GM12873 (cell line): ENCODE results near the gene TARDBP.

Source experiments
- TF ChIP-seq, protein P1 (sequence below): IDR thresholded peaks from 2 replicates; pipeline ENCODE4 v1.5.1; 2012; ENCODE audit warnings: low read depth, mild to moderate bottlenecking, moderate library complexity, low read length, control low read depth; ENCODE audit not compliant: insufficient read depth; ENCODE audit errors: missing control alignments

Gene TARDBP

DNA sequence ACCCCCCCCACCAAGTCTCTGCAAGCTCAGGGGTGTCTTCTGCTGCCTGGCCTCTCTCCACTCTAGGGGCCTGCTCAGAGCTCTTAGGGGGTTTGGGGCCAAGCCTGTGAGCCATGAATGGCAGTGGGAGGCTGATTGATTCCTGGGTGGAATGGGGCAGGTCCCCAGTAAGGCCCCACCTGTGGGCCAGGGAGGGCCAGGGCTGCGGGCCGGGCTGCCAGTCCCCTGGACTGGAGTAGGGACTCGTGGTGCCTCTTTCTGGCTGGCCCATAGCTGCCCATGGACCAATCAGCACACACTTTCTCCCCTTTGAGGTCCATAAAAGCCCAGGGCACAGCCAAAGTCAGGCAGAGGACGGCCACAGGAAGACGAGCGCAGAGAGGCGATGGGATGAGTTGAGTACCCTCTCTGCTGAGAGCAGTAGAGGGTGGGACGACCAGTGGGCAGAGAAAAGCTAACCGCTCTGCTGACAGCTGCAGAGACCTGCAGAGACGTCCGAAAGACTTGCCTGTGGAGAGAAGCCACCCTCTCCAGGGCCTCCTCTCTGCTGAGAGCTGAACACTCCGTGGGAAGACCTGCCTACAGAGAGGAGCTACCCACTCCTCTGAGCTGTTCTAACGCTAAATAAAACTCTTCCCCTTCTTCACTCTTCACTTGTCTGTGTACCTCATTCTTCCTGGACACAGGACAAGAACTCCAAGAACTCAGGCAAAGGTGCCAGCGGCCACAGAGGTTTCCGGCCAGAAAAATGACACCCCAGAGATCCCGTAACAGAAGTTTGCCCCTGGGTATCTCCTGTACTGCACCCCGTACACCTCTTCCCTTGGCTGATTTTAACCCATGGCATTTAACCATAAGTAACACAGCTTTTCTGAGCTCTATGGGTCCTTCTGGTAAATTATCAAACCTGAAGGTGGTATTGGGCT, 38.2 kb upstream of the TARDBP start:
- TF ChIP-seq, protein P1, sequence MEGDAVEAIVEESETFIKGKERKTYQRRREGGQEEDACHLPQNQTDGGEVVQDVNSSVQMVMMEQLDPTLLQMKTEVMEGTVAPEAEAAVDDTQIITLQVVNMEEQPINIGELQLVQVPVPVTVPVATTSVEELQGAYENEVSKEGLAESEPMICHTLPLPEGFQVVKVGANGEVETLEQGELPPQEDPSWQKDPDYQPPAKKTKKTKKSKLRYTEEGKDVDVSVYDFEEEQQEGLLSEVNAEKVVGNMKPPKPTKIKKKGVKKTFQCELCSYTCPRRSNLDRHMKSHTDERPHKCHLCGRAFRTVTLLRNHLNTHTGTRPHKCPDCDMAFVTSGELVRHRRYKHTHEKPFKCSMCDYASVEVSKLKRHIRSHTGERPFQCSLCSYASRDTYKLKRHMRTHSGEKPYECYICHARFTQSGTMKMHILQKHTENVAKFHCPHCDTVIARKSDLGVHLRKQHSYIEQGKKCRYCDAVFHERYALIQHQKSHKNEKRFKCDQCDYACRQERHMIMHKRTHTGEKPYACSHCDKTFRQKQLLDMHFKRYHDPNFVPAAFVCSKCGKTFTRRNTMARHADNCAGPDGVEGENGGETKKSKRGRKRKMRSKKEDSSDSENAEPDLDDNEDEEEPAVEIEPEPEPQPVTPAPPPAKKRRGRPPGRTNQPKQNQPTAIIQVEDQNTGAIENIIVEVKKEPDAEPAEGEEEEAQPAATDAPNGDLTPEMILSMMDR = no peak

GRCh38 chr1:10975567-10976326, 36.7 kb upstream of the TARDBP start:
- TF ChIP-seq, protein P1 = no peak

- TF ChIP-seq, protein P1 = no peak
These were observed 33.7 kb upstream of the TARDBP start for GRCh38 chr1:10978719-10979118.

GRCh38 chr1:10979483-10979920, 33.0 kb upstream of the TARDBP start:
- TF ChIP-seq, protein P1 = no peak

DNA sequence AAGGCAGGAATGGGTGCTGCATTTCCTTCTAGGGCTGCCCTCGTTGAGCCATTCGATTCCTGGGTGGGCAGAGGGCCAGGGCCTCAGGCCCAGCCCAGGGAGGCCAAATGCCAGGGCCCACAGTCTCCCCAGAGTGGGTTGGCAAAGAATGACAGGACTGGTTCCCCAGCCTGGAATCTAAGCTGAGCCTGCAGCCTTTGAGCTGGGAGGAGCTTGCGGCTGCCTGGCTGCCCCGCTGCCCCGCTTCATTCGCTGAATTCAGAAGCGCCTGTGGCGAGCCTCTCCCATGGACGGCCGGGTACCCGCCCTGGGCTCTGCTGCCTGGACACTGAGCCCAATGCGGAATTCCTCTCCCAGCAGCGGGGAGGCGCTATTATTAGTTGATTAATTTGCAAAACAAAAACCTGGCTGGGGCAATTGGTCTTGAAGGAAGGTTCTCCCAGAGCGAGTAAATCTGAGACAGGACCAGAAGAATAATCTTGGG, 32.3 kb upstream of the TARDBP start:
- TF ChIP-seq, protein P1 = no peak

GRCh38 chr1:10980841-10981727, 31.4 kb upstream of the TARDBP start:
- TF ChIP-seq, protein P1 = no peak

DNA sequence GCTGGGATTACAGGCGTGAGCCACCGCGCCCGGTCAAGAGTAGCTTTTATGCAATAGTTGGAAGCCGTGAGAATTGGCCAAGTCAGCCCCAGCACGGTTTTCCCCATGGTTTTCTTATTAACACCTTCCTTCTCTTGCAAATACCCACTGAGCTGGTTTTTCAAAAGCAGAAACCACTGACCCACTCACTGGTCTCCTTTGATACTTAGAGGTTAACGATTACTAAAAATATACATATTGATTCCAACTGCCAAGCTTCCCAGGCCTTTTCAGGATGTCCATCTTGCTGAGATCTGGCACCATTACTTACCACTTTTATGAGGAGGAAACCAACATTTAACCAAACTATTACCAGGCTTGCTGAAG, 25.9 kb upstream of the TARDBP start:
- TF ChIP-seq, protein P1 = no peak
